GM12878 (cell line): Measurements from ENCODE around the gene ATF2. TPM values are rescaled to one million over a fixed set of nuclear protein-coding genes. Genes with fewer than 3 reads are reported as not detected.

Source experiments
- ATAC-seq: fragments of 200-7000 bp; cut with Tn5 transposase; 3 replicates; pipeline ENCODE4 v1.9.1; 2020; ENCODE audit warnings: mild to moderate bottlenecking, moderate library complexity
- Bru-seq: library from RNA; stranded (reverse); fragments of 400-500 nt; gene quantifications from one replicate; lab custom pipeline; 2021; lab: Mats Ljungman, UMichigan
- BruChase-seq, 2 experiments: library from RNA; stranded (reverse); fragments of 400-500 nt; gene quantifications; one replicate each; lab custom pipeline; 2021; lab: Mats Ljungman, UMichigan
- BruUV-seq: library from RNA; stranded (reverse); fragments of 400-500 nt; replicated peaks from 2 replicates; lab custom pipeline; 2021; lab: Mats Ljungman, UMichigan
- CTCF ChIA-PET: fragments of 300-600 bp; sonication (Branson Sonifier 250); formaldehyde crosslinking; extraction: SDS; loops from one replicate; lab custom pipeline; 2021; ENCODE audit warnings: inconsistent platforms; lab: Yijun Ruan, JAX
- POLR2A ChIA-PET: fragments of 350-600 bp; formaldehyde crosslinking; extraction: SDS; loops from one replicate; lab custom pipeline; 2021; ENCODE audit warnings: inconsistent platforms; lab: Charles Lee
- RAD21 ChIA-PET: fragments of 300-600 bp; sonication (Branson Sonifier 250); formaldehyde crosslinking; loops from one replicate; lab custom pipeline; 2023; ENCODE audit warnings: antibody characterized with exemption; ENCODE audit not compliant: unreplicated experiment; lab: Charles Lee
- SMC1A ChIA-PET: fragments of 300-600 bp; sonication (Branson Sonifier 250); formaldehyde crosslinking; loops from one replicate; lab custom pipeline; 2023; ENCODE audit not compliant: unreplicated experiment, uncharacterized antibody; lab: Charles Lee
- DNase-seq: peaks from one replicate; pipeline ENCODE4 v3.0.0-alpha.2; 2011; ENCODE audit warnings: low read depth, low spot score
- FAIRE-seq: peaks from 3 replicates; lab custom pipeline; 2011; peaks lifted over from hg19 to GRCh38; lab: Jason Lieb, UNC
- H2AFZ ChIP-seq: 2 replicates; pipeline ENCODE4 v1.6.0; 2011; ENCODE audit warnings: low read depth, low read length, control low read depth; ENCODE audit not compliant: control insufficient read depth
- H3K27ac ChIP-seq: 2 replicates; pipeline ENCODE4 v1.5.1; 2011; ENCODE audit warnings: control low read depth; ENCODE audit not compliant: control insufficient read depth, insufficient read depth
- H3K27me3 ChIP-seq, 2 experiments: replicated peaks in 1 of 2; 2 replicates each; pipeline versions ENCODE4 v1.6.0 to v1.6.1; 2011; ENCODE audit warnings: low read length in 1 of 2; ENCODE audit not compliant: control insufficient read depth in 2 of 2, insufficient read depth in 2 of 2
- H3K36me3 ChIP-seq, 2 experiments: 2 replicates each; pipeline ENCODE4 v1.5.1; 2011; ENCODE audit warnings: low read length in 1 of 2; ENCODE audit not compliant: control insufficient read depth in 2 of 2, insufficient read depth in 2 of 2
- H3K4me1 ChIP-seq: 2 replicates; pipeline ENCODE4 v1.6.1; 2011; ENCODE audit warnings: mild to moderate bottlenecking, low read length, moderate library complexity, mixed read lengths; ENCODE audit not compliant: control insufficient read depth, insufficient read depth
- H3K4me2 ChIP-seq: 2 replicates; pipeline ENCODE4 v1.6.0; 2011; ENCODE audit warnings: control low read depth; ENCODE audit not compliant: control insufficient read depth, insufficient read depth
- H3K4me3 ChIP-seq: fragments of 200-600 bp; sonication (generic); 2 replicates; pipeline ENCODE4 v1.5.1; 2016
- H3K79me2 ChIP-seq: 2 replicates; pipeline ENCODE4 v1.6.0; 2011; ENCODE audit warnings: low read length; ENCODE audit not compliant: control insufficient read depth, insufficient read depth
- H3K9ac ChIP-seq: 2 replicates; pipeline ENCODE4 v1.8.0; 2011; ENCODE audit warnings: low read length, control low read depth, mixed read lengths; ENCODE audit not compliant: control insufficient read depth, insufficient read depth
- H3K9me3 ChIP-seq: replicated peaks from 3 replicates; pipeline ENCODE4 v1.5.1; 2011; ENCODE audit warnings: mild to moderate bottlenecking, low read length; ENCODE audit not compliant: control insufficient read depth, insufficient read depth
- H4K20me1 ChIP-seq: 2 replicates; pipeline ENCODE4 v1.6.0; 2011; ENCODE audit not compliant: control insufficient read depth, insufficient read depth
- BACH1 ChIP-seq: fragments of 450-650 bp; IDR thresholded peaks from 2 replicates; pipeline ENCODE4 v1.6.1; 2017; ENCODE audit warnings: mild to moderate bottlenecking, borderline replicate concordance
- CBX5 ChIP-seq: sonication (generic); IDR thresholded peaks from 2 replicates; pipeline ENCODE4 v1.6.1; 2016; ENCODE audit warnings: low read depth, moderate library complexity, mild to moderate bottlenecking, inconsistent platforms
- EZH2 ChIP-seq: IDR thresholded peaks from 2 replicates; pipeline ENCODE4 v1.6.1; 2012; ENCODE audit warnings: low read depth, mild to moderate bottlenecking, control low read depth, inconsistent platforms, low read length, borderline replicate concordance; ENCODE audit not compliant: control insufficient read depth
- FOXM1 ChIP-seq: IDR thresholded peaks from 2 replicates; pipeline ENCODE4 v1.6.1; 2012; ENCODE audit warnings: low read depth, mild to moderate bottlenecking, inconsistent platforms, low read length, moderate library complexity
- HDAC6 ChIP-seq: fragments of 200-600 bp; sonication (generic); IDR thresholded peaks from one replicate; pipeline ENCODE4 v1.8.0; 2017; ENCODE audit warnings: antibody characterized with exemption; ENCODE audit not compliant: unreplicated experiment
- KAT2A ChIP-seq: conservative IDR thresholded peaks from 2 replicates; pipeline ENCODE4 v1.6.1; 2011; ENCODE audit warnings: low read depth, low read length; ENCODE audit not compliant: control insufficient read depth
- LARP7 ChIP-seq: fragments of 450-650 bp; IDR thresholded peaks from 2 replicates; pipeline ENCODE4 v1.6.1; 2017; ENCODE audit warnings: mild to moderate bottlenecking
- MTA3 ChIP-seq: IDR thresholded peaks from 2 replicates; pipeline ENCODE4 v1.6.1; 2012; ENCODE audit warnings: low read length, inconsistent platforms, borderline replicate concordance
- NRF1 ChIP-seq: conservative IDR thresholded peaks from 2 replicates; pipeline ENCODE4 v1.6.1; 2011; ENCODE audit warnings: mild to moderate bottlenecking, low read depth, low read length, improper control_type of control experiment
- PAX5 ChIP-seq: IDR thresholded peaks from 2 replicates; pipeline ENCODE4 v1.6.1; 2011; ENCODE audit warnings: low read depth, low read length, borderline replicate concordance
- PBX3 ChIP-seq: IDR thresholded peaks from 2 replicates; pipeline ENCODE4 v1.6.1; 2011; ENCODE audit warnings: mild to moderate bottlenecking, low read depth, low read length, moderate library complexity; ENCODE audit not compliant: insufficient replicate concordance
- POLR2A ChIP-seq: IDR thresholded peaks from 2 replicates; pipeline ENCODE4 v1.6.1; 2011; ENCODE audit warnings: low read depth, mild to moderate bottlenecking, low read length
- POLR2AphosphoS5 ChIP-seq: IDR thresholded peaks from 2 replicates; pipeline ENCODE4 v1.6.1; 2011; ENCODE audit warnings: mild to moderate bottlenecking, low read length, inconsistent platforms
- RBBP5 ChIP-seq: fragments of 200-600 bp; sonication (generic); conservative IDR thresholded peaks from 2 replicates; pipeline ENCODE4 v1.6.1; 2016
- RELA ChIP-seq: fragments of 450-650 bp; IDR thresholded peaks from 2 replicates; pipeline ENCODE4 v1.8.0; 2014; ENCODE audit warnings: borderline replicate concordance; ENCODE audit not compliant: partially characterized antibody
- SPI1 ChIP-seq: IDR thresholded peaks from 2 replicates; pipeline ENCODE4 v1.6.1; 2011; ENCODE audit warnings: low read depth, mild to moderate bottlenecking, low read length, moderate library complexity, borderline replicate concordance; ENCODE audit not compliant: insufficient read depth
- WGBS: methylation state at CpG from one replicate; pipeline ENCODE4 v1.1.6; 2016; ENCODE audit warnings: low lambda C conversion rate; ENCODE audit not compliant: insufficient replicate concordance, insufficient coverage; ENCODE audit errors: missing lambda C conversion rate; 5-methylcytosine and 5-hydroxymethylcytosine counted together
- in situ Hi-C: fragments of 300-500 bp; cut with MboI; formaldehyde crosslinking; loops from 9 replicates; pipeline ENCODE4 v1.14.3; 2018; ENCODE audit warnings: mixed read lengths
- intact Hi-C: fragments of 100-400 bp; cut with micrococcal nuclease; formaldehyde crosslinking; loops from one replicate; pipeline ENCODE4 v1.14.2; 2022; ENCODE audit not compliant: unreplicated experiment
- long read RNA-seq, 2 experiments: library from polyadenylated mRNA; unstranded; transcript quantifications; one replicate each; pipeline ENCODE4 v2.0.0, GENCODE V29; 2019 to 2020
- polyA minus RNA-seq, 3 experiments: library from RNA; depleted of rRNA, polyadenylated mRNA; stranded (reverse); fragments of >200 nt; gene quantifications; 2 replicates each; pipeline ENCODE4 v1.2.3, GENCODE V29; 2011
- polyA plus RNA-seq, 11 experiments: library from polyadenylated mRNA; depleted of rRNA in 4 of 11; unstranded in 6 of 11; stranded (reverse) in 5 of 11; fragments of >200 nt; fragmentation: Nextera tagmentation in 4 of 11; fragmentation: Illumina TruSeq in 1 of 11; extraction: Ambion mirVana in 4 of 11; extraction: Trizol in 1 of 11; gene quantifications; 1 replicate in 1 of 11; 2 replicates in 10 of 11; pipeline versions ENCODE4 v1.2.1 to v1.2.3, GENCODE V29; 2011 to 2016; ENCODE audit warnings: inconsistent platforms in 2 of 11, missing spikeins in 2 of 11, low read depth in 1 of 11
- total RNA-seq, 4 experiments: library from RNA; depleted of rRNA in 3 of 4; stranded (reverse); fragments of >200 nt in 3 of 4; fragmentation: Illumina TruSeq in 1 of 4; extraction: Trizol in 1 of 4; gene quantifications; 2 replicates each; pipeline versions ENCODE4 v1.2.1 to v1.2.3, GENCODE V29; 2013 to 2021

ATF2 gene
- 146 and 154 TPM in 2 replicates for total RNA-seq (2013; cell fraction: nucleolus; rRNA removed)
- total RNA-seq (2014; rRNA removed), result 26.0 and 28.2 TPM in 2 replicates
- 35.7 and 36.2 TPM in 2 replicates for total RNA-seq (2014; rRNA removed; fragmentation: Illumina TruSeq; extraction: Trizol)
- 34.0 and 35.8 TPM in 2 replicates for total RNA-seq (2021)
- 14.3 TPM for polyA plus RNA-seq (2011; ENCODE audit: low read depth)
- 78.0 and 93.7 TPM in 2 replicates for polyA plus RNA-seq (2011; rRNA removed)
- polyA plus RNA-seq (2011; cell fraction: cytosol; rRNA removed), result 54.7 and 55.9 TPM in 2 replicates
- 26.6 and 34.9 TPM in 2 replicates for polyA plus RNA-seq (2011; cell fraction: nucleus; rRNA removed)
- polyA plus RNA-seq (2012), result 17.8 and 23.5 TPM in 2 replicates
- 38.2 and 43.4 TPM in 2 replicates for polyA plus RNA-seq (2014; fragmentation: Illumina TruSeq; extraction: Trizol)
- polyA plus RNA-seq (2014; fragmentation: Nextera tagmentation; extraction: Ambion mirVana), result 10 to 100 TPM; 10.3 to 17.7 TPM
- 17.6 and 18.9 TPM in 2 replicates for polyA plus RNA-seq (2014; rRNA removed)
- 10 to 100 TPM; 42.5 to 44.7 TPM for polyA plus RNA-seq (2016; fragmentation: Nextera tagmentation; extraction: Ambion mirVana)
- 153 and 156 TPM in 2 replicates for polyA minus RNA-seq (2011; rRNA and poly(A)+ RNA removed)
- 34.7 and 43.8 TPM in 2 replicates for polyA minus RNA-seq (2011; cell fraction: cytosol; rRNA and poly(A)+ RNA removed)
- polyA minus RNA-seq (2011; cell fraction: nucleus; rRNA and poly(A)+ RNA removed), result 72.9 and 89.1 TPM in 2 replicates
- Bru-seq, nascent RNA, result percentile 92 among the genes with signal in this experiment
- percentile 84 among the genes with signal in this experiment for BruChase-seq, experiment 1, labeled RNA remaining after a 6-hour chase
- percentile 89 among the genes with signal in this experiment for BruChase-seq, experiment 2, labeled RNA remaining after a 2-hour chase
- long read RNA-seq, experiment 1, full-length matches to known transcripts, result 6 of 8 reads
- long read RNA-seq, experiment 1, partial matches to known transcripts, result 0 of 8 reads
- long read RNA-seq, experiment 1, other reads (novel, unspliced or antisense), result 2 of 8 reads
- long read RNA-seq, experiment 2, full-length matches to known transcripts, result 47 of 71 reads
- long read RNA-seq, experiment 2, partial matches to known transcripts, result 13 of 71 reads
- long read RNA-seq, experiment 2, other reads (novel, unspliced or antisense), result 11 of 71 reads

GRCh38 chr2:175167792-175168563, at the start of gene ATF2:
ATF2 (minus strand) TSS chr2:175168203; CDS start chr2:175136443, 31,760 bp downstream.
- H3K27me3 ChIP-seq, result no peaks in the 10 kb centered on the region
- TSS peak; percentile 80 for BruUV-seq
- H4K20me1 ChIP-seq, result no peaks in the 10 kb centered on the region
- POLR2A ChIA-PET, result interaction anchor here (0.6 to 2.1 kb wide), 10 partner anchors 10 to 573 kb away, joined by 3 to 22 read pairs (median 4); no protein-coding TSS in a partner anchor
- 1% methylated on average over 44 of the region's 56 CpGs for WGBS
- H3K4me3 ChIP-seq, result peak within 1 kb of the TSS; percentile 93
- peaks cover 0 to 5% of the 10 kb centered on the region in 2 experiments; a peak in 1 of 4 replicates for H3K36me3 ChIP-seq
- in situ Hi-C loops, result no loop called here
- H2AFZ ChIP-seq, result peak within 1 kb of the TSS; percentile 98
- H3K4me2 ChIP-seq, result peak within 1 kb of the TSS; percentile 49
- SMC1A ChIA-PET, result interaction anchor here (0.6 to 1.3 kb wide), 5 partner anchors 12 to 36 kb away, joined by 3 to 22 read pairs (median 4); partner anchors contain the start of gene ATP5MC3
- H3K9ac ChIP-seq, result peak within 1 kb of the TSS; percentile 92
- RAD21 ChIA-PET, result interaction anchor here (0.5 to 1.2 kb wide), 10 partner anchors 9 to 142 kb away, joined by 3 to 10 read pairs (median 3); no protein-coding TSS in a partner anchor
- peak within 1 kb of the TSS; percentile 95 for H3K27ac ChIP-seq
- FAIRE-seq, result peak; percentile 99
- H3K4me1 ChIP-seq, result peaks cover 3% of the 10 kb centered on the region; the same call in 1 of the 2 replicates
- H3K9me3 ChIP-seq, result no peaks in the 10 kb centered on the region; the same call in 1 of the 3 replicates
- DNase-seq, result peak; percentile 97
- H3K79me2 ChIP-seq, result peaks cover 51% of the 10 kb centered on the region
- intact Hi-C loops, result loop anchor here (1.0 kb wide), 1 partner anchor 13 kb away; the partner anchor contains the start of gene ATP5MC3
- ATAC-seq, result peak; percentile 96
- CTCF ChIA-PET, result interaction anchor here (0.6 to 1.3 kb wide), 11 partner anchors 10 to 573 kb away, joined by 3 to 11 read pairs (median 3); no protein-coding TSS in a partner anchor
- TF ChIP-seq HDAC6 (no peak), POLR2AphosphoS5 (peak; percentile 95), PAX5 (no peak; the same call in 1 of the 2 replicates), FOXM1 (no peak), KAT2A (no peak), BACH1 (peak; percentile 63; the same call in 1 of the 2 replicates), RELA (no peak), NRF1 (no peak), CBX5 (no peak), PBX3 (peak; percentile 55), EZH2 (no peak), SPI1 (no peak), LARP7 (0 out of 2 replicates have a peak, but pooled peaks have one; percentile 69), RBBP5 (no peak), MTA3 (no peak), POLR2A (peak; percentile 91)
